Vagina (tissue), 2 donors: ENCODE data around the gene TBX3.

Experiments used
- POLR2AphosphoS5 ChIP-seq, 2 donors: sonication (generic); formaldehyde crosslinking; IDR thresholded peaks; one replicate each; pipeline ENCODE4 v1.9.0; 2017; ENCODE audit warnings: antibody characterized with exemption in 2 of 2, mild to moderate bottlenecking in 2 of 2, low read depth in 1 of 2; ENCODE audit not compliant: insufficient read depth in 1 of 2
- TF ChIP-seq, protein P1 (sequence below), 3 experiments: fragments of 450-650 bp in 2 of 3; fragments of 200-600 bp in 1 of 3; sonication (generic) in 1 of 3; IDR thresholded peaks; one replicate each; pipeline ENCODE4 v1.5.1; 2017 to 2019; ENCODE audit warnings: antibody characterized with exemption in 3 of 3, mild to moderate bottlenecking in 2 of 3, moderate library complexity in 2 of 3

- TF ChIP-seq, protein P1, sequence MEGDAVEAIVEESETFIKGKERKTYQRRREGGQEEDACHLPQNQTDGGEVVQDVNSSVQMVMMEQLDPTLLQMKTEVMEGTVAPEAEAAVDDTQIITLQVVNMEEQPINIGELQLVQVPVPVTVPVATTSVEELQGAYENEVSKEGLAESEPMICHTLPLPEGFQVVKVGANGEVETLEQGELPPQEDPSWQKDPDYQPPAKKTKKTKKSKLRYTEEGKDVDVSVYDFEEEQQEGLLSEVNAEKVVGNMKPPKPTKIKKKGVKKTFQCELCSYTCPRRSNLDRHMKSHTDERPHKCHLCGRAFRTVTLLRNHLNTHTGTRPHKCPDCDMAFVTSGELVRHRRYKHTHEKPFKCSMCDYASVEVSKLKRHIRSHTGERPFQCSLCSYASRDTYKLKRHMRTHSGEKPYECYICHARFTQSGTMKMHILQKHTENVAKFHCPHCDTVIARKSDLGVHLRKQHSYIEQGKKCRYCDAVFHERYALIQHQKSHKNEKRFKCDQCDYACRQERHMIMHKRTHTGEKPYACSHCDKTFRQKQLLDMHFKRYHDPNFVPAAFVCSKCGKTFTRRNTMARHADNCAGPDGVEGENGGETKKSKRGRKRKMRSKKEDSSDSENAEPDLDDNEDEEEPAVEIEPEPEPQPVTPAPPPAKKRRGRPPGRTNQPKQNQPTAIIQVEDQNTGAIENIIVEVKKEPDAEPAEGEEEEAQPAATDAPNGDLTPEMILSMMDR (IDR thresholded peaks at IDR 0.05): peak in 2 of 3 experiments; percentile 32 to 44
- no peak for TF ChIP-seq POLR2AphosphoS5 (IDR thresholded peaks at IDR 0.05; ENCODE audit: insufficient read depth in 1 of 2, low read depth in 1 of 2)
Observed at GRCh38 chr12:114625294-114625851, 58.6 kb downstream of the TBX3 start.
